ENCODE data around the gene OLFML2A. TPM values are rescaled to one million over a fixed set of nuclear protein-coding genes. Genes with fewer than 3 reads are reported as not detected.

Gene OLFML2A
- total and polyA plus RNA-seq, 2 donors from 2014 or later, result 5.1 to 12.2 TPM

- Histone ChIP-seq H3K9ac (ENCODE audit: low read length in 3 of 3) (no peak overlapping the region), H3K4me3 (ENCODE audit: low read length in 3 of 3) (no peak overlapping the region), H3K36me3 (ENCODE audit: control insufficient read depth in 2 of 3, insufficient read depth in 3 of 3, low read length in 3 of 3) (no peaks in the 10 kb centered on the region), H3K9me3 (ENCODE audit: control insufficient read depth in 2 of 3, insufficient read depth in 1 of 3, low read length in 3 of 3) (no peaks in the 10 kb centered on the region), H3K27ac (ENCODE audit: low read depth in 2 of 2, low read length in 2 of 2) (no peak overlapping the region), H3K4me1 (ENCODE audit: control insufficient read depth in 2 of 3, insufficient read depth in 2 of 3, low read depth in 1 of 3, low read length in 3 of 3) (peaks cover 0 to 11% (median 0%) of the 10 kb centered on the region in 3 donors), H3K27me3 (ENCODE audit: control insufficient read depth, insufficient read depth, low read length) (peaks cover 29% of the 10 kb centered on the region)
- TF ChIP-seq, protein P1, sequence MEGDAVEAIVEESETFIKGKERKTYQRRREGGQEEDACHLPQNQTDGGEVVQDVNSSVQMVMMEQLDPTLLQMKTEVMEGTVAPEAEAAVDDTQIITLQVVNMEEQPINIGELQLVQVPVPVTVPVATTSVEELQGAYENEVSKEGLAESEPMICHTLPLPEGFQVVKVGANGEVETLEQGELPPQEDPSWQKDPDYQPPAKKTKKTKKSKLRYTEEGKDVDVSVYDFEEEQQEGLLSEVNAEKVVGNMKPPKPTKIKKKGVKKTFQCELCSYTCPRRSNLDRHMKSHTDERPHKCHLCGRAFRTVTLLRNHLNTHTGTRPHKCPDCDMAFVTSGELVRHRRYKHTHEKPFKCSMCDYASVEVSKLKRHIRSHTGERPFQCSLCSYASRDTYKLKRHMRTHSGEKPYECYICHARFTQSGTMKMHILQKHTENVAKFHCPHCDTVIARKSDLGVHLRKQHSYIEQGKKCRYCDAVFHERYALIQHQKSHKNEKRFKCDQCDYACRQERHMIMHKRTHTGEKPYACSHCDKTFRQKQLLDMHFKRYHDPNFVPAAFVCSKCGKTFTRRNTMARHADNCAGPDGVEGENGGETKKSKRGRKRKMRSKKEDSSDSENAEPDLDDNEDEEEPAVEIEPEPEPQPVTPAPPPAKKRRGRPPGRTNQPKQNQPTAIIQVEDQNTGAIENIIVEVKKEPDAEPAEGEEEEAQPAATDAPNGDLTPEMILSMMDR (IDR thresholded peaks at IDR 0.05; ENCODE audit: borderline replicate concordance, extremely low read depth, insufficient read depth), result no peak
- intact Hi-C loops (cut with DNase I), result no loop called here
- DNase-seq, result no peak
- FAIRE-seq, result no peak
Measured at GRCh38 chr9:124761710-124762109, 15.2 kb upstream of the OLFML2A start.

- peaks cover 0 to 16% (median 0%) of the 10 kb centered on the region in 3 donors for H3K4me1 ChIP-seq (ENCODE audit: control insufficient read depth in 2 of 3, insufficient read depth in 2 of 3, low read depth in 1 of 3, low read length in 3 of 3)
- intact Hi-C loops (cut with DNase I), result no loop called here
Measured at GRCh38 chr9:124762633-124763032, 14.3 kb upstream of the OLFML2A start.

DNA sequence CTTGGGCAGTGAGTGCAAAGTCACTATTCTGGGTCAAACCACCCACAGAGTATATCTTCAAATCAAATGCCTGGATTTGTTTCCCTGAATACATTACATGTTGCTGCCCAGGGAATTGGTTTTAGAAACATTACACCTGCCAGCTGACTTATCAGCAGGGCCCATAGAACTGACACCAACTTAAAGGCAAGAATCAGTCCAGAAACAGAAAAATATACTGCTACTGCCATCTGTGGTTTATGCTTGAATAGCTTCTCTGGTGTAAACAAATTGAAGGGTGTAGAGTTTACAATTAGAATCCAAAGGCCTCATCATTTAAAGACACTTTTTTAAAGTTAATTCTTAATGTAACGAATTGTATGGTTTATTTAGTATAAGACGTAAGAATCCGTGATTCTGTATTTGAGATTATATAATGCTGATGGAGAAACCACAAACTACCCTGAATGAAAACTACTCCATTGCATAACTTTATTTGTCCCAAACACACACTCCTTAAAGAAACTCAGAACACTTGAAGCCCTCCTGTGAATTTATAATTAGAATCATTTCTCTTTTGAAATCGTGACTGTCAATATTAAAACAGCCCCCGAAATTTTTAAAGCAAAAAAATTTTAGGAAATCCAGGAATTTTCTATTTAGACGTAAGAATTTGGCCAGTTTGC is 12.0 kb upstream of the OLFML2A start:
- peaks cover 0 to 10% (median 0%) of the 10 kb centered on the region in 3 donors for H3K4me1 ChIP-seq (ENCODE audit: control insufficient read depth in 2 of 3, insufficient read depth in 2 of 3, low read depth in 1 of 3, low read length in 3 of 3)
- intact Hi-C loops (cut with DNase I), result no loop called here
- H3K36me3 ChIP-seq (ENCODE audit: control insufficient read depth in 2 of 3, insufficient read depth in 3 of 3, low read length in 3 of 3), result no peaks in the 10 kb centered on the region
- no peak overlapping the region for H3K4me3 ChIP-seq (ENCODE audit: low read length in 3 of 3)
- FAIRE-seq, result no peak
- H3K27ac ChIP-seq (ENCODE audit: low read depth in 2 of 2, low read length in 2 of 2), result no peak overlapping the region
- TF ChIP-seq, protein P1 (IDR thresholded peaks at IDR 0.05; ENCODE audit: borderline replicate concordance, extremely low read depth, insufficient read depth), result peak; percentile 31
- H3K27me3 ChIP-seq (ENCODE audit: control insufficient read depth, insufficient read depth, low read length), result peaks cover 51% of the 10 kb centered on the region
- H3K9me3 ChIP-seq (ENCODE audit: control insufficient read depth in 2 of 3, insufficient read depth in 1 of 3, low read length in 3 of 3), result no peaks in the 10 kb centered on the region
- no peak overlapping the region for H3K9ac ChIP-seq (ENCODE audit: low read length in 3 of 3)
- DNase-seq, result peak in 2 of 5 donors; percentile 37 to 41

More at GRCh38 chr9:124762633-124763032, 14.3 kb upstream of the OLFML2A start:
- TF ChIP-seq, protein P1 (IDR thresholded peaks at IDR 0.05; ENCODE audit: borderline replicate concordance, extremely low read depth, insufficient read depth), result no peak
- H3K9me3 ChIP-seq (ENCODE audit: control insufficient read depth in 2 of 3, insufficient read depth in 1 of 3, low read length in 3 of 3), result no peaks in the 10 kb centered on the region
- H3K9ac ChIP-seq (ENCODE audit: low read length in 3 of 3), result no peak overlapping the region
- peaks cover 35% of the 10 kb centered on the region for H3K27me3 ChIP-seq (ENCODE audit: control insufficient read depth, insufficient read depth, low read length)
- no peak overlapping the region for H3K27ac ChIP-seq (ENCODE audit: low read depth in 2 of 2, low read length in 2 of 2)
- FAIRE-seq, result no peak
- DNase-seq, result no peak
- no peak overlapping the region for H3K4me3 ChIP-seq (ENCODE audit: low read length in 3 of 3)
- H3K36me3 ChIP-seq (ENCODE audit: control insufficient read depth in 2 of 3, insufficient read depth in 3 of 3, low read length in 3 of 3), result no peaks in the 10 kb centered on the region

All from kidney (tissue), 14 donors.